GM19372 (cell line): Measurements from ENCODE around the gene SYTL1.
"Not testable (repeated sequence)": the region's sequence is repeated elsewhere in the genome, so short reads cannot be mapped to it uniquely, and the experiment has no call there.

ENCODE experiments used
- ATAC-seq: cut with Tn5 transposase; IDR thresholded peaks from one replicate; pipeline ENCODE4 v1.9.1; 2021; ENCODE audit warnings: mild to moderate bottlenecking, low read depth, moderate library complexity; ENCODE audit not compliant: unreplicated experiment

The SYTL1 gene

GRCh38 chr1:27380766-27381733, 39.2 kb downstream of the SYTL1 start:
- ATAC-seq: no peak

- ATAC-seq: no peak
Observed at GRCh38 chr1:27381969-27382762, 40.3 kb downstream of the SYTL1 start.

- ATAC-seq: no peak
Observed at GRCh38 chr1:27383039-27383605, 41.3 kb downstream of the SYTL1 start, which contains the start of gene CD164L2. TSS of gene CD164L2 (minus strand) at chr1:27383333. CDS start at chr1:27383239, 94 bp downstream.

GRCh38 chr1:27383661-27384060, 41.8 kb downstream of the SYTL1 start:
- ATAC-seq: no peak

GRCh38 chr1:27384797-27385196, 43.0 kb downstream of the SYTL1 start:
- not testable (repeated sequence) for ATAC-seq

GRCh38 chr1:27388337-27389005, 46.6 kb downstream of the SYTL1 start:
- no peak for ATAC-seq

- ATAC-seq: no peak
Observed at GRCh38 chr1:27391511-27392095, 49.8 kb downstream of the SYTL1 start.

GRCh38 chr1:27392096-27392777, 50.4 kb downstream of the SYTL1 start, which contains the start of gene GPR3:
TSS of gene GPR3 (plus strand) at chr1:27392622. CDS start at chr1:27393799, 1,177 bp downstream.
- peak; percentile 85 for ATAC-seq

GRCh38 chr1:27392778-27393635, 51.2 kb downstream of the SYTL1 start:
- no peak for ATAC-seq

- no peak for ATAC-seq
Observed at GRCh38 chr1:27393641-27394281, 51.9 kb downstream of the SYTL1 start.

- no peak for ATAC-seq
Observed at GRCh38 chr1:27394282-27394658, 52.4 kb downstream of the SYTL1 start.

- ATAC-seq: no peak
Observed at GRCh38 chr1:27394925-27395324, 53.1 kb downstream of the SYTL1 start.

- no peak for ATAC-seq
Observed at GRCh38 chr1:27395441-27396195, 53.8 kb downstream of the SYTL1 start.

- no peak for ATAC-seq
Observed at GRCh38 chr1:27397110-27397509, 55.3 kb downstream of the SYTL1 start.

- ATAC-seq: no peak
Observed at GRCh38 chr1:27397749-27398148, 55.9 kb downstream of the SYTL1 start.

GRCh38 chr1:27398405-27399149, 56.8 kb downstream of the SYTL1 start:
- ATAC-seq: no peak
